Bone marrow (tissue), 2 donors: ENCODE results near the gene TAS2R31.

Experiments
- DNase-seq, 2 donors: peaks; one replicate each; lab custom pipeline; 2025; lab: John Stamatoyannopoulos, UW

Gene TAS2R31

DNA sequence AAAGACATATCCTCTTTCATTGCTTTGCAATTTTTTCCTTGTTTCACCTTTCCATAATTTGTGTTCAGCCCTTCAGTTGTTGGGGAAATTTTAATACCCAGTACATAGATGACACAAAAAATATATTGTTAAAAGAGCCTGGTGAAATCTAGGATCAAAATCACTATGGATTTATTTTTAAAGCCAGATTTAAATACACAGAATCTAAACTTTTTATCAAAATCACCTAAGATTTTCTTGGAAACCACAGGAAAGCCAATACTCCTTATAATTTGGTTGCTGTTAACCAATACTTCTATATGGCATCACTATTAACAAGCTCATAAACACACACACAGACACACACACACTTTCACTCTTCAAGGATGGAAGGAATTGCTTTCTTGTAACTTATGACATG is 33.0 kb downstream of the TAS2R31 start, which contains the start of gene TAS2R20:
Gene TAS2R20, minus strand, starts transcription at position 101 of the 400 bp plus-strand sequence. CDS start 429 bp downstream, outside the sequence.
- DNase-seq: no peak

DNA sequence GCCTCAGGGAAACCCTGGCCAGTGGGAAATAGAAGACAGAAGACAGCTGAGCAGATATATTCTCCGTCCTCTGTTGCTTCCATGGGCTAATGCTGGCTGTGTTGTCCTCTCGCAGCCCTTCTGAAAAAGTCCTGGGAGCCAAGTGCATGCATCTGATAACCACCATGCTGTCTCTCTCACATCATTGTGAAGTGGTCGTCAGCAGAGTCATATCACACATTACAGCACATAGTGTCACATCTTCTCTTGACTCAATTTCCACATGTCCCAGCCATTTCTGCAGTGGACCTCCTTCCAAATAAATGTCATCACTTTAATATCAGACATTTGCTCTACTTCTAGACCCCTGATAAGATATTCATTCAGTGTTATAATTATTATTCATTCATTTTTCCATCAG is 36.9 kb downstream of the TAS2R31 start:
- DNase-seq: no peak

DNA sequence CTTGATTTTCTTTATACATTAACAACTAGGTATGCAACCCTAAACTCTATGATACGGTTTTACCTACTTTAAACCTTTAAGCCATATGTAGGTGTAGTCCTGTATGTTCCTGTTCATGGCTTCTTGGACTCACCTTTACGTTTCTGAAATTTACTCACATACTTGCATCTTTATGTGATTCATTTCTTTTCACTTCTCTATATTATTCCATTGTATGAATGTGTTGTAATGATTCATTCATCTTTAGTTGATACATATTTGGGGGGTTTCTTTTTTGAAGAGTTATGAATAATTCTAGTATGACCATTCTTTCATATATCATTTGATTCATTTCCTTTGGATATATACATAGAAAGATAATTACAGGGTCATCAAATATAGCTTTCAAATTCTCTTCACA is 42.1 kb downstream of the TAS2R31 start:
- DNase-seq: no peak

DNA sequence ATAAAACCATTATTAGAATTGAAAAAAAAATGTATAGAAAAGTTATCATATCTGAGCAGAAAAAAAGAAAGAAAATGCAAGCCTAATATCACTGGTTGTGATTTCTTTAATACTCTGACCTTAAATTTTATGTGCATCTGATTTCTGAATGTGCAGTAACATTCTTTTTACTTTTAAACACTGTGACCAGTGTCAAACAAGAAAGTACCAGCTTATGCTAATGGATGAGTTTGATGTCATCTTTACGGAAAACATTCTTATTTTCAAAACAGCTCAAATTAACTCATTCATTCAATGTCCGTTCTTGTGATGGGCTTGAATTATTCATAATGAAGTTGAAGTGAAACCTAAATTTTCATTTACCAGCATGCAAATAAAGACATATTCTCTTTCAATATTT is 44.4 kb downstream of the TAS2R31 start, which contains the start of gene TAS2R50:
Gene TAS2R50, minus strand, starts transcription at position 101 of the 400 bp plus-strand sequence. Its CDS starts 52 bp downstream, at position 49.
- DNase-seq: no peak

DNA sequence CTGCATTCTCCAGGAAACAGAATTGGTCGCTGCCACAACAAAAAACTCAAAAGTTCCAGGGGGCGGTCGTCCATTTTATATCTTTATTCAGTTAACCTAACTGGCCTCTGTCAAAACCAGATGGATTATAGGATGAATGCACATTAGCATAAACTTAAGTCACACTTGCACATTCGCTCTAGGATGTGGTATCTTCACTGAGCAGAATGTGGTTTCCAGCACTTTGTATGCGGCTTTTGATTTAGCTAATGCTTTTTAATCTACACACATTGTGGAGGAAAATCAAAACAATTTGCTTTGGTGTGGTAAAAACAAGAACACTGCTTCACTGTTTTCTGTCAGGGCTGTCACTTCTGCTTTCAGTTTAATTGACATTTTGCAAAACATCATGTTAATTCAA is 49.0 kb downstream of the TAS2R31 start:
- DNase-seq: no peak
